HG03558 (cell line): ENCODE results near the gene CENPX.

ENCODE experiments used
- ATAC-seq: cut with Tn5 transposase; IDR thresholded peaks from one replicate; pipeline ENCODE4 v1.9.1; 2021; ENCODE audit warnings: moderate number of reproducible peaks; ENCODE audit not compliant: unreplicated experiment; ENCODE audit errors: extremely low read depth

The CENPX gene

DNA sequence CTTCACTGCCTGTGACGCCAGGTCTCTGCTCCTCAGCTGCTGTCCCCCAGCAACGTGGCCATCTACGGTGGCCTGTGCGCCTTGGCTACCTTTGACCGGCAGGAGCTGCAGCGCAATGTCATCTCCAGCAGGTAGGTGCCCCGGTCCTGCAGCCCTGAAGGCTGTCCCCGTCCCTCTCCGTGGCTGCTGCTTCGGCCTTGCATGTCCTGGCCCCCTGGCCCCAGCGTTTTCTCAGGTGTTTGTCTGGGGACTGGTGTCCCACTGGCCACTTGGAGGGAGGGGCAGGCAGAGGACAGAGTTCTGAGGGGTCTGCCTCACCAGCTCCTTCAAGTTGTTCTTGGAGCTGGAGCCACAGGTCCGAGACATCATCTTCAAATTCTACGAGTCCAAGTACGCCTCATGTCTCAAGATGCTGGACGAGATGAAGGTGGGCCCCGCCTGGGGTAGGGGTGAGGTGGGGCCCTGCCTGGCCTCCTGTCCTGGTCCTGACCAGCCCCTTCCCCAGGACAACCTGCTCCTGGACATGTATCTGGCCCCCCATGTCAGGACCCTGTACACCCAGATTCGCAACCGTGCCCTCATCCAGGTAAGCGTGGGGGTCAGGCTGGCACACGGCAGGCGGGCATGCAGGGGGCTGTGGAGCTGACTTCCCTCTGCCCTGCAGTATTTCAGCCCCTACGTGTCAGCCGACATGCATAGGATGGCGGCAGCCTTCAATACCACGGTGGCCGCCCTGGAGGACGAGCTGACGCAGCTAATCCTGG is 33.5 kb upstream of the CENPX start:
- no peak for ATAC-seq

DNA sequence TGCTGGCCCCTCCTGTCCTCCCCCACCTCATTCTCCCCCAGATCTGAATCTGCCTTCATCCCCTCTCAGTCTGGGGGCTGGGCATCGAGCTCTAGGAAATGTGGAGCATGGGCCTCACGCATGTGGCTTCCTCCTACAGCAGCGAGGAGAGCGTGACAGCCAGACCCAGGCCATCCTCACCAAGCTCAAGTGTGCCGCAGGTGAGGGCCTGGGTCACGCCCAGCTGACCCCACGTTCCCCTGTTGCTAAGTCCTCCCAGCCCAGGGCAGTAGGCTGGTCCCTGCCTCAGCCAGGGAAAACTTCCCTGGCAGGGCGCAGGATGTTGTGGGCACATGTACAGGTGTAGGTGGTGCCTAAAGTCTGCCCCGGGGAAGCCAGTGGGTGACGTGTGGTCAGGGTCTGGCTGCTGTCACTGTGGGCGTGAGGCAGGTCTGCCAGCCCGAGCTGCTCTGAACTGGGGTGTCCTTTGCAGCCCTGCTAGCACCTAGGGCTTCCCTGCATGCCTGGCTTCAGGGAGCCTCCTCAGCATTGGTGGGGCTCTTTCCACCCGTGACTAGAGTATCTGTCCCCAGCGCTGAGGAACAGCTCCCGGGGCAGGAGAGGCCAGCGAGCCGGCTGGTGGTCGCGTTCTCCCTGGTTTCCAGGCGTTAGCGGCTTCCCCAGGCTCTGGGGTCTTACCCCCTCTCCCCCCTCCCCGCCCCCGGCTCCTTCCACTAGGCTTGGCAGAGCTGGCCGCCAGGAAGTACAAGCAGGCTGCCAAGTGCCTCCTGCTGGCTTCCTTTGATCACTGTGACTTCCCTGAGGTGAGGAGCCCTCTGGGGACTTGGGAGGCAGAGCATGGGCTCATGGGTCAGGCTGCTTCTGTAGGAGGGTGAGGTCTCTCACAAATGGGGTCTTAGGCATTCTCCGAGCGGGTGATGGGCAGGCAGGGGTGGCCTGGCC is 32.6 kb upstream of the CENPX start:
- ATAC-seq = no peak

- no peak for ATAC-seq
Measured at GRCh38 chr17:82054351-82055022, 31.8 kb upstream of the CENPX start.

DNA sequence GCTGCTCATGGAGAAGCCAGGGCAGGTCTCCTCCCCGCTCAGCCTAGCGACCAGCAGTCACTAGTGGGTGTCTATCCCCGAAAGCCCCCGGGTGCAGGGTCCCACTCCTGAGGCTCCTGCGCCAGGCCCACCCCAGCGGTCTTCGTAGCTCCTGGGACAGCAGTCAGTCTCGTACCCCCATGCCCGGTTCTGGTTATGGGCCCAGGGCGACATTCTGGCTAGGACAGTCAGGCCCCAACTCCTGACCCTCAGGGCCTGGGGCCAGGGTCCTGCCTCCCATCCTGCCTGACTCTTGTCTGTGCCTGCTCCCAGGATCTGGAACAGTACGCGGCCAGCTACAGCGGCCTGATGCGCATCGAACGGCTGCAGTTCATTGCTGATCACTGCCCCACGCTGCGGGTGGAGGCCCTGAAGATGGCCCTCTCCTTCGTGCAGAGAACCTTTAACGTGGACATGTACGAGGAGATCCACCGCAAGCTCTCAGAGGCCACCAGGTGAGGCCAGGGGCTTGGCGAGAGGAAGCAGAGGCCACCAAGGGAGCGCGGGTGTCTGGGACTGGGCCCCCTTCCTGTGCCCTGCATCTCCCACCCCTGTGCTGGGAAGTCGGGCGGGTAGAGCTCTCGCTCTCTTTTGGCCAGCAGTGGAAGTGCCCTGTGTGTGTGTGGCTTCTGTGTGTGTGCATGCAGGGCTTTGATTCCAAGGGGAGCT is 31.0 kb upstream of the CENPX start:
- no peak for ATAC-seq

DNA sequence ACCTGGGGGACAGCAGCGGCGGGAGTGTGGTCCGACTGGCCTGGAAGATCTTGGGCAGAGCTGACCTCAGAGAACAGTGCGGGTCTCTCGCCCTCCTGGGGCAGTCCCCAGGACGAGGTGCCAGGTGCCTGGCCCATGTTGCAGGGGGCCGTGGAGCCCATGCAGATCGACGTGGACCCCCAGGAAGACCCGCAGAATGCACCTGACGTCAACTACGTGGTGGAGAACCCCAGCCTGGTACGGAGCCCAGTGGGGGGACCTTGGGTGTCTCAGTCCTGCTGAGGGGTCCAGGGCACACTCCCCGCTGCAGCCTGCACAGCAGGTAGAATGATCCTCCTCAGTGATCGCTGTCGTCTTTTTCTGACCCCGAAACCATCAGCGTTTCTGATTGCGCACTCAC is 30.5 kb upstream of the CENPX start:
- no peak for ATAC-seq

DNA sequence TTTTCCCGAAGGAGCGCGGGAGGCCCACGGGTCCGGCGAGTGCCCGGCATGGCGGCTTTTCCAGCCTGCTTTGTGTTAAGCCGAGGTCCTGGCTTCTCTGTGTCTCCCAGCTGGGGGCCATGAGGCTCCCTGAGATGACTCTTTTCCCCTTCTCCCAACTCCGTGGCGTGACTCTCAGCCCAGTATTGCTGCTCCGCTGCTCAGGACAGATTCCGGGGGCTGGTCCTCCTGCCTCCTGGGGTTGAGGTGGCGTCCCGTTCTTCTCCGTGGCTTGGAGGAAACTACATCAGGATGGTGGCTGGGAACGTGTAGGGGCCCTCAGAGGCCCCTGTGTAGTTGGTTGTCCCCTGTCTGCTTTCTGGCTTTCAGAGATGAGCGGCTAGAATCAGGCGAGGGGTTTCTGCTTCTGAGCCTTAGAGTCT is 30.0 kb upstream of the CENPX start:
- no peak for ATAC-seq

- ATAC-seq = peak; percentile 40
Measured at GRCh38 chr17:82051776-82052637, 29.3 kb upstream of the CENPX start, which contains the start of the genes GPS1 and RFNG. Gene GPS1 (plus strand): TSS chr17:82051898. CDS start chr17:82051932, 34 bp downstream. Gene RFNG (minus strand): TSS chr17:82051811. CDS start chr17:82051766, 45 bp downstream.

GRCh38 chr17:82050761-82051641 is 28.3 kb upstream of the CENPX start:
- ATAC-seq = no peak

DNA sequence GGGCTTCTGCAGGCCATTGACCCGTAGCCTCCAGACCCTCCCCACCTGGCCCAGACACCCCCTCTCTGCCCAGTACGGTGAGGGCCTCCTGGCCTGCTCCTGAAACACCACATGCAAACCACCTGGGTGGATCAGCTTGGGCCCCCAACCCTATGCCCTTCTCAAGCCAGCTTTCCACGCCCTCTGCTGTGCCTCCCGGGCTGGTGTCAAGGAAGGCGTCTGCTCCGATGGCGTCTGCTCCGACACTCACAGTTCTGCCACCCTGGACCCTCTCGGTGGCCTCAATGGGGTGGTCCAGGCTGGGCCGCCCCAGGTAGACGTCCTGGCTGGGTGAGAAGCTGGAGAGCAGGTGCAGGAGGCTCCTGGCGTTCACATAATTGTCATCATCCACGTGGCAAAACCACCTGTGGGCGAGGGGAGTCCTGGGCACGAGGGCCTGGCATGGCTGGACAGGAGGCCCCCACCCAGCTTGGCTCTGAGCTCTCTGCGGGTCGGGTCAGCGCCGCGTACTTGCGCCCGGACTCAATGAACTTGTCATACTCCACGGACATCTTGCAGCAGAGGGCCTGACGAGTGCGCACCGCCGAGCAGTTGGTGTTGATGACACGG is 27.6 kb upstream of the CENPX start:
- no peak for ATAC-seq

GRCh38 chr17:82049521-82049971 is 26.9 kb upstream of the CENPX start:
- ATAC-seq = no peak

- no peak for ATAC-seq
Measured at GRCh38 chr17:82049106-82049505, 26.4 kb upstream of the CENPX start.

- ATAC-seq = no peak
Measured at GRCh38 chr17:82048571-82048971, 25.9 kb upstream of the CENPX start.

DNA sequence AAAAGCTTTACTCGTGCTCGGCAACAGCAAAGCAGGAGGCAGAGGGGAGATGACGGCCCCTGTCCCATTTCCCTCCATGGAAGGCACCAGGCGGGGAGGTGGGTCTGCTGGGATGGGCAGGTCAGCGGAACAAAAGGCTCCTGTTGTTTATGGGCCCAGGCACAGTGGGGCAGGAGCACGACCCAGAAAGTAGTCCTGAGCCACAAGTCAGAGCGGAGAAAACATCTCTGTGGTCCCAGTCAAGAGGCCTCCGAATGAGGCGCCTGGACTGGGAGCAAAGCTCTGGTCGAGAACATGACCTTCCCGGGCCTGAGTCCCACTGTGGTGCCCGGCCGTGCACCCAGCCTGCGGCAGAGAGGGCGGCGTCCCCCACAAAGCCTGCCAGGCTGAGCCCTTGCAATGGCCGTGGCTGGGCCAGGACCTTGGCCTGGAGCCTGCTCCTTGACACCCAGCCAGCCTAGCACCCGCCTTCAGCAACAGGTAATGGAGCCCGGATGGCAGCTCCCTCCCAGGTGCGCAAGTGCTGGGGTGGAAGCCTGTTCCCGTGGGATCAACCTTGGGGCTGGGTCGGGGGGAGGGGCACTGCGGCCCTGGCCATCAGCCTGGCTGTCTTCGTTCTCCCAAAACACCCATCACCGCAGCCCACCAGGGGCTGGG is 25.4 kb upstream of the CENPX start:
- no peak for ATAC-seq

DNA sequence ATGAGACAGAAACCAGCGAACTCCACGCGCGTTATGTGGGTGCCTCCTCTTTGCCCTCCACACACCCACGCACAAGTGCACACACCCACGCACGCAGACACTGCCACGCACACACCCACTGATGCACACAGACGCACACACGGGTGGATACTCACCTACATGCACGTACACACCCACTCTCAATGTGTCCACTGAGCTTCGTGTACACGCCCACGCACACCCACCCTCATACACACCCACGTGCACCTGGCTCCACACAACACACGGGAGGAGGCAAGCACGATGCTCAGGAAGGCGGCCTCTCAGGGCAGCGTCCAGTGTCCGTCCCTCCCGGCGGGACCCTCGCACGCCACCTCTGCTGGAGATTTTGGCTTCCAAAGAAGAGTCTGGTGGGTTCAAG is 24.7 kb upstream of the CENPX start:
- no peak for ATAC-seq

GRCh38 chr17:82046903-82047302 is 24.2 kb upstream of the CENPX start:
- no peak for ATAC-seq

- no peak for ATAC-seq
Measured at GRCh38 chr17:82045936-82046484, 23.3 kb upstream of the CENPX start.

GRCh38 chr17:82043507-82043906 is 20.8 kb upstream of the CENPX start:
- no peak for ATAC-seq
